ENCODE measurements around the gene GALNT14.

The GALNT14 gene

GRCh38 chr2:30871980-30872789 is 266.1 kb downstream of the GALNT14 start:
- TF ChIP-seq, protein P1, sequence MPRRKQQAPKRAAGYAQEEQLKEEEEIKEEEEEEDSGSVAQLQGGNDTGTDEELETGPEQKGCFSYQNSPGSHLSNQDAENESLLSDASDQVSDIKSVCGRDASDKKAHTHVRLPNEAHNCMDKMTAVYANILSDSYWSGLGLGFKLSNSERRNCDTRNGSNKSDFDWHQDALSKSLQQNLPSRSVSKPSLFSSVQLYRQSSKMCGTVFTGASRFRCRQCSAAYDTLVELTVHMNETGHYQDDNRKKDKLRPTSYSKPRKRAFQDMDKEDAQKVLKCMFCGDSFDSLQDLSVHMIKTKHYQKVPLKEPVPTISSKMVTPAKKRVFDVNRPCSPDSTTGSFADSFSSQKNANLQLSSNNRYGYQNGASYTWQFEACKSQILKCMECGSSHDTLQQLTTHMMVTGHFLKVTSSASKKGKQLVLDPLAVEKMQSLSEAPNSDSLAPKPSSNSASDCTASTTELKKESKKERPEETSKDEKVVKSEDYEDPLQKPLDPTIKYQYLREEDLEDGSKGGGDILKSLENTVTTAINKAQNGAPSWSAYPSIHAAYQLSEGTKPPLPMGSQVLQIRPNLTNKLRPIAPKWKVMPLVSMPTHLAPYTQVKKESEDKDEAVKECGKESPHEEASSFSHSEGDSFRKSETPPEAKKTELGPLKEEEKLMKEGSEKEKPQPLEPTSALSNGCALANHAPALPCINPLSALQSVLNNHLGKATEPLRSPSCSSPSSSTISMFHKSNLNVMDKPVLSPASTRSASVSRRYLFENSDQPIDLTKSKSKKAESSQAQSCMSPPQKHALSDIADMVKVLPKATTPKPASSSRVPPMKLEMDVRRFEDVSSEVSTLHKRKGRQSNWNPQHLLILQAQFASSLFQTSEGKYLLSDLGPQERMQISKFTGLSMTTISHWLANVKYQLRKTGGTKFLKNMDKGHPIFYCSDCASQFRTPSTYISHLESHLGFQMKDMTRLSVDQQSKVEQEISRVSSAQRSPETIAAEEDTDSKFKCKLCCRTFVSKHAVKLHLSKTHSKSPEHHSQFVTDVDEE (CRISPR knock-in tag; IDR thresholded peaks at IDR 0.05): no peak
- no peak for TF ChIP-seq ZNF565 (CRISPR knock-in tag; conservative IDR thresholded peaks at IDR 0.05; ENCODE audit: low read depth)
- no peak for TF ChIP-seq ARNTL (CRISPR knock-in tag; IDR thresholded peaks at IDR 0.05; ENCODE audit: borderline replicate concordance, low read depth)
- no peak for TF ChIP-seq ISL1 (CRISPR knock-in tag; IDR thresholded peaks at IDR 0.05)
- TF ChIP-seq RARB (CRISPR knock-in tag; IDR thresholded peaks at IDR 0.05): no peak
- TF ChIP-seq, protein P2, sequence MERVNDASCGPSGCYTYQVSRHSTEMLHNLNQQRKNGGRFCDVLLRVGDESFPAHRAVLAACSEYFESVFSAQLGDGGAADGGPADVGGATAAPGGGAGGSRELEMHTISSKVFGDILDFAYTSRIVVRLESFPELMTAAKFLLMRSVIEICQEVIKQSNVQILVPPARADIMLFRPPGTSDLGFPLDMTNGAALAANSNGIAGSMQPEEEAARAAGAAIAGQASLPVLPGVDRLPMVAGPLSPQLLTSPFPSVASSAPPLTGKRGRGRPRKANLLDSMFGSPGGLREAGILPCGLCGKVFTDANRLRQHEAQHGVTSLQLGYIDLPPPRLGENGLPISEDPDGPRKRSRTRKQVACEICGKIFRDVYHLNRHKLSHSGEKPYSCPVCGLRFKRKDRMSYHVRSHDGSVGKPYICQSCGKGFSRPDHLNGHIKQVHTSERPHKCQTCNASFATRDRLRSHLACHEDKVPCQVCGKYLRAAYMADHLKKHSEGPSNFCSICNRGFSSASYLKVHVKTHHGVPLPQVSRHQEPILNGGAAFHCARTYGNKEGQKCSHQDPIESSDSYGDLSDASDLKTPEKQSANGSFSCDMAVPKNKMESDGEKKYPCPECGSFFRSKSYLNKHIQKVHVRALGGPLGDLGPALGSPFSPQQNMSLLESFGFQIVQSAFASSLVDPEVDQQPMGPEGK (CRISPR knock-in tag; IDR thresholded peaks at IDR 0.05; ENCODE audit: borderline replicate concordance): no peak
- no peak for TF ChIP-seq BACH2 (CRISPR knock-in tag; IDR thresholded peaks at IDR 0.05; ENCODE audit: borderline replicate concordance)
- no peak for TF ChIP-seq OSR1 (CRISPR knock-in tag; IDR thresholded peaks at IDR 0.05)
- TF ChIP-seq CSRNP3 (CRISPR knock-in tag; IDR thresholded peaks at IDR 0.05): no peak
- no peak for TF ChIP-seq ESRRG (CRISPR knock-in tag; IDR thresholded peaks at IDR 0.05)
- ATAC-seq: peak; percentile 37; the same call in 1 of the 3 replicates

- TF ChIP-seq, protein P1 (CRISPR knock-in tag; IDR thresholded peaks at IDR 0.05): peak; percentile 96
- no peak for TF ChIP-seq ESRRG (CRISPR knock-in tag; IDR thresholded peaks at IDR 0.05)
- TF ChIP-seq ZFP30 (CRISPR knock-in tag; IDR thresholded peaks at IDR 0.05): no peak
- TF ChIP-seq PPARA (CRISPR knock-in tag; IDR thresholded peaks at IDR 0.05; ENCODE audit: borderline replicate concordance): no peak
- peak; percentile 83 for TF ChIP-seq TCF4 (CRISPR knock-in tag; IDR thresholded peaks at IDR 0.05; ENCODE audit: borderline replicate concordance)
- TF ChIP-seq BACH2 (CRISPR knock-in tag; IDR thresholded peaks at IDR 0.05; ENCODE audit: borderline replicate concordance): no peak
- TF ChIP-seq ZNF8 (CRISPR knock-in tag; IDR thresholded peaks at IDR 0.05): peak; percentile 48; the same call in 1 of the 2 replicates
- peak; percentile 61; the same call in 2 of the 3 replicates for ATAC-seq
Measured at GRCh38 chr2:30871440-30871839, 266.8 kb downstream of the GALNT14 start.

- no peak for ATAC-seq
- TF ChIP-seq PPARA (CRISPR knock-in tag; IDR thresholded peaks at IDR 0.05; ENCODE audit: borderline replicate concordance) (no peak), ZNF8 (CRISPR knock-in tag; IDR thresholded peaks at IDR 0.05) (no peak), CSRNP3 (CRISPR knock-in tag; IDR thresholded peaks at IDR 0.05) (no peak), RARB (CRISPR knock-in tag; IDR thresholded peaks at IDR 0.05) (no peak), POU6F1 (CRISPR knock-in tag; IDR thresholded peaks at IDR 0.05; ENCODE audit: borderline replicate concordance, low read depth) (no peak), CREB5 (CRISPR knock-in tag; IDR thresholded peaks at IDR 0.05; ENCODE audit: low read depth) (no peak)
Measured at GRCh38 chr2:30869988-30870387, 268.3 kb downstream of the GALNT14 start.
